HG02981 (cell line): ENCODE measurements around the gene NPFF.
"Not testable (repeated sequence)": the region's sequence is repeated elsewhere in the genome, so short reads cannot be mapped to it uniquely, and the experiment has no call there.

Experiments used
- ATAC-seq: cut with Tn5 transposase; IDR thresholded peaks from one replicate; pipeline ENCODE4 v1.9.1; 2021; ENCODE audit warnings: mild to moderate bottlenecking, moderate library complexity; ENCODE audit not compliant: unreplicated experiment

Gene NPFF

GRCh38 chr12:53496752-53497032 is 10.6 kb downstream of the NPFF start:
- no peak for ATAC-seq

- ATAC-seq, result no peak
Measured at GRCh38 chr12:53495903-53496751, 11.2 kb downstream of the NPFF start.

DNA sequence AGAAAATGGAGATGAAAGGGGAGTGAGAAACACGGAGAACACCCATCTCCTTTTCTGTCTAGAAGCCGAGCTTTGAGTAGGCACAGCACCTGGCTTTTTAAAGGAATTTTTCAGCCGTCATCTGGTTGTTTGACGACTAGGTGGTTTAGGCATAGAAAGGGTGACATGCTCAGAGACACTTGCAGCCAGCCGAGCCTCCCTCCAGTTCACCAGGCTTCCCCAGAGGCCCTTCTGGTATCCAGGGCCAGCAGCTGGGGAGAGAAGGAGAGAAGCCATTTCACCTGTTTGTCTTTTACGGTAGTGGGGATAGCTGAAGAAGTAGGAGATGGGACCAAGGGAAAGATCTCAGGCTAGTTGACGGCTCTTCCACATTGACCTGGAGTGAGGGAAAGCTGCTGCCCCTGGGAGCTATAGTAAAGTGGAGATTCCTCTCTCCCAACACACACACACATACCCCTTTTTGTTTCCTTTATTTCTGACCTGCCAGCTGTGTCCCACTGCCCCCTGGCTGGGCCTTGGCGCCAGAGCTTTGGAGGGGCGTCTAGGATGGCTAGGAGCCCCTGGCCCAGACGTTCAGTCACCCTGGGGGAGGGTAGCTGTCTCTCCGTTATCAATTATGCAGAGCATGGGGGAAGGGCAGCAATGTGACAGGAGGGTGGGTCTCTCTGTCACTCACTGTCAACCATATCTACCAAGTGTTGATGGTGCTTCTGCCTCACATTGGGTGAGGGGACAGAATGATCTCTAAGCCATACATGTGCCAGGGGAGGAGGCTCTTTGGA is 13.5 kb downstream of the NPFF start:
- no peak for ATAC-seq

- ATAC-seq, result peak; percentile 92
Measured at GRCh38 chr12:53492830-53493609, 14.3 kb downstream of the NPFF start.

- no peak for ATAC-seq
Measured at GRCh38 chr12:53492188-53492587, 15.1 kb downstream of the NPFF start.

DNA sequence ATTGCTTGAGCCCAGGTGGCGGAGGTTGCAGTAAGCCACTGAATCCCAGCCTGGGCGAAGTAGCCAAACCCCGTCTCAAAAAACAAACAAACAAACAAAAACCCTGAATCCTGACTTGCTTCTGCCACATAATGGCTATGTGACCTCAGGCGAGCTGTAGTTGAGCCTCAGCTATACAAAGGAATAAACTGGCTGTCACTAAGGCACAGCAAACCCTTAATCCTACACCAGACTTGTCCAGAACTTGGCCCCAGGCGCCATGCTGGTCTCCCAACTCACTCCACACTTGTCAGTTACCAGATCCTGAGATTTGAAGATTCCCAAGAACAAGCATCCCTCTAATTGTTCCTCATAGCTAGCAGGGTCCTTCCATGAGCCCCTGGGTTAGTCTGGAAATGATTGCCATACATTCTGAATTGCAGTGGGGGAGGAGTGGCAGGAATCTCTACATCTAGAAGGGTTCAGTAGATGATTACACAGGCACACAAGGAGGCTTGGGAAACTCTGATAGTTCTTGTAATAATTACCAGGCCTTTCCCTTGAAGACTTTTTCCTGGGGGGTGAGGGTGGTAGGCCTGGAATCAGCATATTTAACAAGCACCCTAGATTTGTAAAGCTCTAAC is 17.9 kb downstream of the NPFF start:
- ATAC-seq, result no peak

- ATAC-seq, result no peak
Measured at GRCh38 chr12:53486736-53487487, 20.4 kb downstream of the NPFF start.

GRCh38 chr12:53485955-53486735 is 21.1 kb downstream of the NPFF start:
- ATAC-seq, result no peak

DNA sequence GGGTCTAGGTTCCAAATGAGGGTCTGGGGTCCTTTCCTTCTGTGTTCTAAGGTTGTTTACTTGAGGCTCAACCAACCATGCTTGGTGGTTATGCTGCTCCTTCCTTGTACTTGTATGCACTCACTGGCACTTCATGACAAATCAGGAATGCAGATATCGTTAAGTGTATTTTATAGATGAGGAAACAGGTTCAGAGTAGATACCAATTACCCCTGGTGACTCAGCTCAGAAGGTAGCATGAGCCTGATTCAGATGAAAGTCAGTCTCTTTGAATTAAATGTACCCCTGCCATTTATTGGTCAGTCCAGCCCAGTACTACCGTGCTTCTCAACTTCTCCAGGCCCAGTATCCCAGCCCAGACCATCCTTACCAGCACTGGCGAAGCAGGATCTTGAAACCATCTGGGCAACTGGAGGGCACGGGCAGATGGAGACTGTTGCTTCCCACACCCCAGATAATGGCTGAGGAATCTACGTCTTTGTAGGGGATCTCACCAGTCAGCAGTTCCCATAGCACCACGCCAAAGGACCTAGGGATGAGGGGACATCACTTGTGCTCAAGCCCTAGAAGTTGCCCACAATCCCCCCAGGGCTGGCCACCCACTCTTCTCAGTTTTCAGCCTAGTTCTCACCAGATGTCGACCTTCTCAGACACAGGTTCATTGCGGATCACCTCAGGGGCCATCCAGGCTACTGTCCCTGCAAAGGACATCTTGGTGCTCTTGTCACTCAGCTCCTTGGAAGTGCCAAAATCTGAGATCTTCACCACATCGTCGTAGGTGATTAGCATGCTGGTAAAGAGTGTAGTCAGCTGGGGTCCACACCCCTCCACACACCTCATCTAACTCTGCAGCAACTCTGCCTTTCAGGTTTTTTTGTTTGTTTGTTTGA is 22.4 kb downstream of the NPFF start:
- no peak for ATAC-seq

- no peak for ATAC-seq
Measured at GRCh38 chr12:53483979-53484377, 23.3 kb downstream of the NPFF start.

- ATAC-seq, result no peak
Measured at GRCh38 chr12:53483225-53483978, 23.9 kb downstream of the NPFF start.

DNA sequence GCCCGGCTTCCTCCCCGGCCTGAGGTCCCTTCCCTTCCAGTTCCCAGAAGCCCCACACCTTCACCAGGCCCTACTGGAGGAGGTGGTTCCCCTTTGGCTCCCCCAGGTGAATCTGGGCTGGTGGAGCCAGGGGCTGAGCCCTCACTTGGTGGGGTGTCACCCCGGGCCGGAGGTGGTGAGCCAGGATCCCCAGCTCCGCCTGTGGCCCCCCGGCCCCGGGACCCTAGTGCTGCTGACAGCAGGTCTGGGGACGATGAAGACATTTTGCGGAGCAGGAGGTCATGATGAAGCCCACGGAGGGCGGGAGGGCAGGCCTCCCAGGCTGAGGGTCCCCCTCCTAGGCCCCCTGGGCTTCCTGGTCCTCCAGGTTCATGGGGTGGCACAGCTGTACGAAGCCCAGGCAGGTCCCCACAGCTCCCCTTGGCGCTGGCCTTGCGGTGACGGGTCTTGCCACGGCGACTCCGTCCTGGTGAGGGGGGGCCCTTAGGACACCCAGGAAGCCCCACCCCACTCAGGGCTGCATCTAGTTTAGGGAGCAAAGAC is 24.6 kb downstream of the NPFF start:
- ATAC-seq, result no peak

DNA sequence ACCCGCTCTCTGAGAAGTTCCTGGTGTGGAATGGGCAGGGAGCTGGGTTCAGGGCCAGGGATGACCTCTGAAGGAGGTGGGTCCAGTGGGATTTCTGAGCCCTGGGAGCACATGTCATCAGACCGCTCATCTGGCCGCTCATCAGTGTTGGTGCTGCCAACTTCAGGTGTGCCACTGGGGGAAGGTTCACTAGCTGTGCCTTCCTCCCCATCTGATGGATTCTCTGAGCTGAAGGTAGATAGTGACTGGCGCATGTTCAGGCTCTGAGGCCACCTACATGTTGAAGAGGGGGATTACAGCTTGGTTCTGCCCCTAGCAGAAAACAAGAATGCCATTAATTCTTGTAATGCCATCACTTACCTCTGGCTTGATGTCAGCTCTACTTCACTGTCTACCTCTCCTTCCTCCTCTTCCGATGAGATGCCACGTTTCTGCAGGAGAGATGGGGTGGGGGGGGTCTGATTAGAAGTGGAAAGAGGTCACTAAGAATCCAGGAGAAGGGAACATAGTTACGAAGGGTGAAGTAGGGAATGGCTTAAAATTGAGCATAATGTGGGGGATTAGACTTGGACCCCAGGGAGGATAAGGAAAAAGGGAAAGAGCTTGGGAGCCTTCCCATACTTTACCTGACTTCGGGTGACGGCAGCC is 25.2 kb downstream of the NPFF start:
- no peak for ATAC-seq

- not testable (repeated sequence) for ATAC-seq
Measured at GRCh38 chr12:53481458-53481857, 25.8 kb downstream of the NPFF start.

GRCh38 chr12:53480491-53481442 is 26.5 kb downstream of the NPFF start:
- ATAC-seq, result no peak

GRCh38 chr12:53479331-53479730 is 28.0 kb downstream of the NPFF start:
- no peak for ATAC-seq
